Measurements from ENCODE around the gene CAVIN2. TPM values are rescaled to one million over a fixed set of nuclear protein-coding genes. Genes with fewer than 3 reads are reported as not detected.

Gene CAVIN2
- polyA plus RNA-seq, 1 donor (not counting 4 experiments of a cell fraction or from before 2014, with no cell fraction given) = 10.2 TPM

DNA sequence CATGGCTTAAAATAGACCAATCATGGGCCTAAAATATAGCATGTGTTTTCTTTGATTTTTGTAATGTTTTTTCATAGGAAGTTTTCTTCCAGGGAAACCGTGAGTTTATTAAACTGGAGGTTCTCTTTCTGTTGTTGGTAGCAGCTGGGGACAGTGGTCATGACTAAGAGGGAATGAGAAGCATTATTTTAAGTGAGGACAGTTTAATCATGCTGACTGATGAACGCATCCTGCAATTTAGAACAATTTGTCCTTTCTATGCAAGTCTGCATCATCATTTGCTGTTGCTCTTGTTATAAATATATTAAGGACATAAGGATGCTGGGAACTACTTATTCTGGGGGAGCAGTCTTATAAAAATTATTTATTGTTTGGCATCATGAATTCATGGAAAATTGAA is 51.2 kb downstream of the CAVIN2 start:
- Histone ChIP-seq H3K4me3 (ENCODE audit: control insufficient read depth in 2 of 3, extremely low read depth in 1 of 3, insufficient read depth in 2 of 3, low read depth in 1 of 3, low read length in 3 of 3) (no peak overlapping the region), H3K27me3 (ENCODE audit: control insufficient read depth, extremely low read depth, insufficient read depth, low read length) (no peaks in the 10 kb centered on the region), H3K9ac (ENCODE audit: control insufficient read depth, extremely low read depth, insufficient read depth, low read length) (no peak overlapping the region), H3K27ac (ENCODE audit: control insufficient read depth, insufficient read depth, low read length) (no peak overlapping the region), H4K20me1 (ENCODE audit: control insufficient read depth, extremely low read depth, insufficient read depth, low read length) (no peaks in the 10 kb centered on the region), H3K4me1 (ENCODE audit: control insufficient read depth, extremely low read depth, insufficient read depth, low read length) (no peaks in the 10 kb centered on the region), H3K9me1 (ENCODE audit: control insufficient read depth, extremely low read depth, insufficient read depth, low read length) (no peaks in the 10 kb centered on the region), H3K4me2 (ENCODE audit: control insufficient read depth, extremely low read depth, insufficient read depth, low read depth, low read length) (no peak overlapping the region), H2AFZ (ENCODE audit: control insufficient read depth, low read length) (no peak overlapping the region), H3K36me3 (ENCODE audit: control insufficient read depth in 2 of 2, extremely low read depth in 1 of 2, insufficient read depth in 2 of 2, low read length in 2 of 2) (no peaks in the 10 kb centered on the region), H3K79me2 (ENCODE audit: control insufficient read depth, insufficient read depth, low read length) (no peaks in the 10 kb centered on the region), H3K9me3 (ENCODE audit: control insufficient read depth, low read depth, low read length) (no peaks in the 10 kb centered on the region)
- TF ChIP-seq EZH2 (IDR thresholded peaks at IDR 0.05; ENCODE audit: low read length) = no peak
- TF ChIP-seq, protein P1, sequence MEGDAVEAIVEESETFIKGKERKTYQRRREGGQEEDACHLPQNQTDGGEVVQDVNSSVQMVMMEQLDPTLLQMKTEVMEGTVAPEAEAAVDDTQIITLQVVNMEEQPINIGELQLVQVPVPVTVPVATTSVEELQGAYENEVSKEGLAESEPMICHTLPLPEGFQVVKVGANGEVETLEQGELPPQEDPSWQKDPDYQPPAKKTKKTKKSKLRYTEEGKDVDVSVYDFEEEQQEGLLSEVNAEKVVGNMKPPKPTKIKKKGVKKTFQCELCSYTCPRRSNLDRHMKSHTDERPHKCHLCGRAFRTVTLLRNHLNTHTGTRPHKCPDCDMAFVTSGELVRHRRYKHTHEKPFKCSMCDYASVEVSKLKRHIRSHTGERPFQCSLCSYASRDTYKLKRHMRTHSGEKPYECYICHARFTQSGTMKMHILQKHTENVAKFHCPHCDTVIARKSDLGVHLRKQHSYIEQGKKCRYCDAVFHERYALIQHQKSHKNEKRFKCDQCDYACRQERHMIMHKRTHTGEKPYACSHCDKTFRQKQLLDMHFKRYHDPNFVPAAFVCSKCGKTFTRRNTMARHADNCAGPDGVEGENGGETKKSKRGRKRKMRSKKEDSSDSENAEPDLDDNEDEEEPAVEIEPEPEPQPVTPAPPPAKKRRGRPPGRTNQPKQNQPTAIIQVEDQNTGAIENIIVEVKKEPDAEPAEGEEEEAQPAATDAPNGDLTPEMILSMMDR (optimal IDR thresholded peaks at IDR 0.05 in 1 of 3, IDR thresholded peaks at IDR 0.05 in 1 of 3, conservative IDR thresholded peaks at IDR 0.05 in 1 of 3; ENCODE audit: extremely low read depth in 1 of 3, insufficient read depth in 2 of 3, low read length in 3 of 3) = no peak
- dilution Hi-C loops (cut with MboI; ENCODE audit: extremely low pct_ligation_motif_present, low sequenced_read_pairs) = no loop called here
- DNase-seq (ENCODE audit: low read depth, low spot score) (no peak), FAIRE-seq (no peak)

DNA sequence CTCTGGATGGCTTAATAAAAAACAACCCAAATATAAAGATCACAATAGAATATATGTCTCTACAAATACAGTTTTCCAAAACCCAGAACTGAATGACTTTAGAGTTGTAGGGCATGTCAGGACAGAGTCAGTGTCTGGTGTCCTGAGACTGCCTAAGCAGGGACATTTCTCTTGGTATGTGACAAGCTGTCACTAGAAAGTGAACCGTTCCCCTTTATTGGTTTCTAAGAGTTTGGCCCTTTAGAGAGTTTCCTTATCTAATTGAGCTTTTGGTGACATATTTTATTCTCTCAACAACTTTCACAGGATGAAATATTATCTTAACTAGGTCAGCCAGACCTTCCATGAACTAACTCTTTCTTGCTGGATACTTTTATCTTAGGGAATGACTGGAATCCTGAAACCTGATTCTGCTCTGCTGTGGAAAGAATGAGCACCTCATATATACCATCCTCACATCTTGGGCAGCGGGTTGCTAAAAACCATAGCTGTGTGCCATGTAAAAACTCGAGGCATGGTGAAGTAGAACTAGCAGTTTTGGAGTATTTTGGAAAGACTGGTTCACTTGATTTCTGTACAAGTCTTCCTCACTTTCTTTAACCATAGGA is 54.8 kb downstream of the CAVIN2 start:
- Histone ChIP-seq H3K79me2 (ENCODE audit: control insufficient read depth, insufficient read depth, low read length) (no peaks in the 10 kb centered on the region), H3K9me1 (ENCODE audit: control insufficient read depth, extremely low read depth, insufficient read depth, low read length) (no peaks in the 10 kb centered on the region), H3K4me3 (ENCODE audit: control insufficient read depth in 2 of 3, extremely low read depth in 1 of 3, insufficient read depth in 2 of 3, low read depth in 1 of 3, low read length in 3 of 3) (no peak overlapping the region), H3K27ac (ENCODE audit: control insufficient read depth, insufficient read depth, low read length) (no peak overlapping the region), H2AFZ (ENCODE audit: control insufficient read depth, low read length) (no peak overlapping the region), H3K4me2 (ENCODE audit: control insufficient read depth, extremely low read depth, insufficient read depth, low read depth, low read length) (no peak overlapping the region), H3K27me3 (ENCODE audit: control insufficient read depth, extremely low read depth, insufficient read depth, low read length) (no peaks in the 10 kb centered on the region), H3K9ac (ENCODE audit: control insufficient read depth, extremely low read depth, insufficient read depth, low read length) (no peak overlapping the region), H3K4me1 (ENCODE audit: control insufficient read depth, extremely low read depth, insufficient read depth, low read length) (no peaks in the 10 kb centered on the region), H3K9me3 (ENCODE audit: control insufficient read depth, low read depth, low read length) (no peaks in the 10 kb centered on the region), H4K20me1 (ENCODE audit: control insufficient read depth, extremely low read depth, insufficient read depth, low read length) (no peaks in the 10 kb centered on the region), H3K36me3 (ENCODE audit: control insufficient read depth in 2 of 2, extremely low read depth in 1 of 2, insufficient read depth in 2 of 2, low read length in 2 of 2) (no peaks in the 10 kb centered on the region)
- dilution Hi-C loops (cut with MboI; ENCODE audit: extremely low pct_ligation_motif_present, low sequenced_read_pairs) = no loop called here
- no peak for FAIRE-seq
- TF ChIP-seq, protein P1 (optimal IDR thresholded peaks at IDR 0.05 in 1 of 3, IDR thresholded peaks at IDR 0.05 in 1 of 3, conservative IDR thresholded peaks at IDR 0.05 in 1 of 3; ENCODE audit: extremely low read depth in 1 of 3, insufficient read depth in 2 of 3, low read length in 3 of 3) = no peak
- no peak for TF ChIP-seq EZH2 (IDR thresholded peaks at IDR 0.05; ENCODE audit: low read length)
- DNase-seq (ENCODE audit: low read depth, low spot score) = no peak

Measured in keratinocyte (primary cell).